GM21381 (cell line): Measurements from ENCODE around the gene CTSL.
"Not testable (repeated sequence)": the region's sequence is repeated elsewhere in the genome, so short reads cannot be mapped to it uniquely, and the experiment has no call there.

Source experiments
- ATAC-seq: cut with Tn5 transposase; IDR thresholded peaks from one replicate; pipeline ENCODE4 v1.9.1; 2021; ENCODE audit warnings: mild to moderate bottlenecking, moderate library complexity; ENCODE audit not compliant: unreplicated experiment

The CTSL gene

GRCh38 chr9:87718852-87719612, 6.9 kb upstream of the CTSL start:
- no peak for ATAC-seq

GRCh38 chr9:87720173-87720572, 5.7 kb upstream of the CTSL start:
- ATAC-seq: no peak

GRCh38 chr9:87722393-87723088, 3.4 kb upstream of the CTSL start:
- no peak for ATAC-seq

GRCh38 chr9:87725356-87725899, 491 bp upstream of the CTSL start:
- ATAC-seq: no peak

GRCh38 chr9:87729246-87729645, 3.3 kb downstream of the CTSL start:
- ATAC-seq: no peak

- ATAC-seq: no peak
Measured at GRCh38 chr9:87731321-87731720, 5.4 kb downstream of the CTSL start.

- ATAC-seq: no peak
Measured at GRCh38 chr9:87732344-87732743, 6.4 kb downstream of the CTSL start.

- no peak for ATAC-seq
Measured at GRCh38 chr9:87732756-87733155, 6.8 kb downstream of the CTSL start.

- no peak for ATAC-seq
Measured at GRCh38 chr9:87733273-87734052, 7.5 kb downstream of the CTSL start.

GRCh38 chr9:87734106-87734505, 8.2 kb downstream of the CTSL start:
- no peak for ATAC-seq

- no peak for ATAC-seq
Measured at GRCh38 chr9:87739546-87739945, 13.6 kb downstream of the CTSL start.

GRCh38 chr9:87740209-87740608, 14.3 kb downstream of the CTSL start:
- ATAC-seq: no peak

- ATAC-seq: no peak
Measured at GRCh38 chr9:87741326-87741725, 15.4 kb downstream of the CTSL start.

GRCh38 chr9:87741891-87742290, 16.0 kb downstream of the CTSL start:
- no peak for ATAC-seq

GRCh38 chr9:87742813-87743428, 17.0 kb downstream of the CTSL start:
- no peak for ATAC-seq

- not testable (repeated sequence) for ATAC-seq
Measured at GRCh38 chr9:87744247-87744646, 18.3 kb downstream of the CTSL start.

GRCh38 chr9:87746186-87746585, 20.3 kb downstream of the CTSL start:
- no peak for ATAC-seq

GRCh38 chr9:87748881-87749280, 23.0 kb downstream of the CTSL start:
- no peak for ATAC-seq

GRCh38 chr9:87749335-87750035, 23.6 kb downstream of the CTSL start:
- no peak for ATAC-seq

GRCh38 chr9:87750726-87751125, 24.8 kb downstream of the CTSL start:
- ATAC-seq: no peak
